Neuron (in vitro differentiated cells): Measurements from ENCODE around the gene AK8.

Experiments used
- H2AFZ ChIP-seq: one replicate; pipeline ENCODE4 v1.6.1; 2013; ENCODE audit warnings: low read depth, mild to moderate bottlenecking, inconsistent platforms, low read length, moderate library complexity
- H3K27me3 ChIP-seq: one replicate; pipeline ENCODE4 v1.6.1; 2013; ENCODE audit warnings: low read length; ENCODE audit not compliant: insufficient read depth
- H3K36me3 ChIP-seq: one replicate; pipeline ENCODE4 v1.6.1; 2013; ENCODE audit warnings: low read length; ENCODE audit not compliant: insufficient read depth
- H3K4me1 ChIP-seq: one replicate; pipeline ENCODE4 v1.6.1; 2013; ENCODE audit warnings: low read length; ENCODE audit not compliant: insufficient read depth
- H3K4me3 ChIP-seq: 2 replicates; pipeline ENCODE4 v1.5.1; 2013; ENCODE audit warnings: mild to moderate bottlenecking, low read length, moderate library complexity
- H3K9me3 ChIP-seq: one replicate; pipeline ENCODE4 v1.6.1; 2013; ENCODE audit warnings: low read length

Gene AK8

GRCh38 chr9:132804576-132805295 is 73.3 kb downstream of the AK8 start:
- Histone ChIP-seq H3K36me3 (no peaks in the 10 kb centered on the region), H2AFZ (no peak overlapping the region), H3K9me3 (no peaks in the 10 kb centered on the region), H3K27me3 (no peaks in the 10 kb centered on the region), H3K4me3 (no peak overlapping the region), H3K4me1 (peaks cover 44% of the 10 kb centered on the region)

DNA sequence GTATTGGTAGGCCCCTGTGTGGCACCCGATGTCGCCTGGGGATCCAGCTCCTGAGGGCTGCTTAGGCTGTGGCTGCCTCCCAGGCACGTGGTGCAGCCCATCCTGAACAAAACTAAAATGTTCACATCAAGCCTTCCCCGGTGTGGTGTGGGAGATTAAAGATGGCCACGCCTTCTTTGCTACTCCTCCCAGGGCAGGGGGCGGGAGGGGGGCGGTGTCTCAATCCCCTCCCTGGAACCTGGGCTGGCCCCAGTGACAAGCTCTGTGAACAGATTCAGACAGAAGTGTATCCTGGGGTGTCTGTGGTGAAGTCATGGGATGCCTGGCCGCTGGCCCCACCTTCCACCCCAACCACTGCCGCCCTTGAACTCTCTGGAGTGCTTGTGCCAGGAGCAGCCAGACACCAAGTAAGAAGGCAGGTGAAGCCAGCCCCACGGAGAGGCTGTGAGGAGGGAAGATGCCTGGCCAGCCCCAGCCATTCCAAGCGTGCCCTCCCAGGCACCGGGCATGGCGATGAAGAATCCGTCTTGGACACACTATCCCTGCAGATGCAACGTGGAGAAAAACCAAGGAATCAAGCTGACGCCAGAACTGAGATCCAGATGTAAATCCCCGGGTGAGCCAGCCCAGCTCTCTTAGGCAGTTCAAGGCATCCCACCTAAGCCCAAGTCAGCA is 75.8 kb downstream of the AK8 start:
- Histone ChIP-seq H3K27me3 (no peaks in the 10 kb centered on the region), H3K4me3 (no peak overlapping the region), H3K4me1 (peaks cover 33% of the 10 kb centered on the region), H2AFZ (no peak overlapping the region), H3K36me3 (no peaks in the 10 kb centered on the region), H3K9me3 (no peaks in the 10 kb centered on the region)

GRCh38 chr9:132801659-132802058 is 76.4 kb downstream of the AK8 start:
- Histone ChIP-seq H3K27me3 (no peaks in the 10 kb centered on the region), H3K4me3 (no peak overlapping the region), H3K36me3 (no peaks in the 10 kb centered on the region), H3K4me1 (peaks cover 27% of the 10 kb centered on the region), H3K9me3 (peaks cover 2% of the 10 kb centered on the region), H2AFZ (no peak overlapping the region)

- peaks cover 12% of the 10 kb centered on the region for H3K4me1 ChIP-seq
- no peak overlapping the region for H2AFZ ChIP-seq
- peaks cover 2% of the 10 kb centered on the region for H3K9me3 ChIP-seq
- no peak overlapping the region for H3K4me3 ChIP-seq
- H3K27me3 ChIP-seq: no peaks in the 10 kb centered on the region
- H3K36me3 ChIP-seq: no peaks in the 10 kb centered on the region
Observed at GRCh38 chr9:132800038-132800648, 77.9 kb downstream of the AK8 start.

- Histone ChIP-seq H3K4me3 (no peak overlapping the region), H3K27me3 (no peaks in the 10 kb centered on the region), H3K9me3 (peaks cover 2% of the 10 kb centered on the region), H3K36me3 (no peaks in the 10 kb centered on the region), H3K4me1 (peaks cover 2% of the 10 kb centered on the region), H2AFZ (no peak overlapping the region)
Observed at GRCh38 chr9:132798817-132799790, 79.0 kb downstream of the AK8 start.

DNA sequence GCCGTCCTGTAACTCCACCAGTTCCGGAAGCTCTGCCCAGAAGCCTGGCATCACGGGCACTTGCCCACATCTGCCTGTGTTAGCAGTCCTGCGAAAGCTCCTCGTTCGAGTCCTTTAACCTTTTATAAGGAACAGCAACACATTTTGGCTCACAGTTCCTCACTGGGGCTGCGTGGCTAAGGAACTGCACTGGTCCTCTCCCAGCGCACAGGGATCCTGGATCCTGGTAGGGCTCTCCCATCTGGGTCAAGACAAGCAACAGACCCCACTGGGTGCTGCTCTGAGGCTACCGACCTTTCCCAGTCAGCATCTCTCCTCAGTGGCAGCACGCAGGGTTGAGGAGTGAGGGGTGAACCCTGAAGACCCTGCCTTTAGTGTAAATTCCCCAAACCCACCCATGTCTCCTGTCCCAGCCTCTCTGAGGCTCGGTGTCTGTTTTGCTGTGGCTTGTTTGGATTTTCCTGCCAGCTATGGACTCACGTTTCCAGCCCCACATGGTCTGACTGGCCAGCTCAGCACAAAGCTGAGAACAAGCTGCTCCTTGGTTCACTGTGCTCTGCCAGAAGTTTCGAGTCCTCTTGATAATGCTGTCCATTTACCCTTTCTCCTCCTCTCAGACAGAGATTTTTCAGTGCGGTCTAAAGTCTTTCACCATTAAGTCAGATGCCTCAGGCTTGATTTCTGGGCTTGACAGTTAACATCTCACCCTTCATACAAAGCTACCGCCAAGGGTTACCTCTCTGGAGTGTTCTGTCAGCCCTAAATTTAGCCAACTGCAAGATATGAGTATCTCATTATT is 80.0 kb downstream of the AK8 start:
- Histone ChIP-seq H3K4me3 (no peak overlapping the region), H3K36me3 (no peaks in the 10 kb centered on the region), H3K9me3 (peaks cover 2% of the 10 kb centered on the region), H3K4me1 (no peaks in the 10 kb centered on the region), H3K27me3 (no peaks in the 10 kb centered on the region), H2AFZ (no peak overlapping the region)

DNA sequence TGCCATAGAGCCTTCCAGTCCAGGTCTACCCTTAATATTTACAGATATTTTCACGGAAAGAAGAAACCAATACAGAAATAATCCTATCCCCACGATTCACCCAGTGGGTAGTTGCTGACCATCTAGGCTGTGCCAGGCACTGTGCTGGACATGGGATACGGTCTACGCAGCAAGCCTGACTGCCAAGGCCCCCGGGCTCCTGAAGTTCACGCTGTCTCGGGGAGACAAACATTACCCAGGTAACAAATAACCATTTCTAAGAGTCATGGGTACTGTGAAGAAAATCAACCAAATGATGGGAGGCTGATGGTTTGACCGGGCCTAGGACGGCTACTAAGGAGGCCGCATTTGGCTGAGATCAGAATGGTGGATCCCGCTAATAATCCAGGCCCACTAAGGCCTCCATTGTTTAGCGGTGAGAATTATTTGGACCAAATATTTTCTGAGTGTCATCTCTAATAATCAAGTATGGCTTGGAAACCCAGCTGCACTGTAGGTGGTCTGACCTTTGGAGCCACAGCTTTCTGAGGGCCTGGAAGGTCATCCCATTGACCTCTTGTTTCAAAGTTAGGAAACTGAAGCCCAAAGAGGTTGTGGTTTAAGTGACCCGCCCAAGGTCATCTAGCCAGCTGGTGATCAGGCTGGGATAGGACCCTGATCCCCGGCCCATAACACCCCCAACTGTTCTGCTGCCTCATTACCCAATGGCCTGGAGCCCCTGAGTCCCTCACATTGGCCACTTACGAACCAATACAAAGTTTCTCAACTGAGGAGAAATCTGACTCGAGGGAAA is 82.4 kb downstream of the AK8 start:
- no peaks in the 10 kb centered on the region for H3K27me3 ChIP-seq

DNA sequence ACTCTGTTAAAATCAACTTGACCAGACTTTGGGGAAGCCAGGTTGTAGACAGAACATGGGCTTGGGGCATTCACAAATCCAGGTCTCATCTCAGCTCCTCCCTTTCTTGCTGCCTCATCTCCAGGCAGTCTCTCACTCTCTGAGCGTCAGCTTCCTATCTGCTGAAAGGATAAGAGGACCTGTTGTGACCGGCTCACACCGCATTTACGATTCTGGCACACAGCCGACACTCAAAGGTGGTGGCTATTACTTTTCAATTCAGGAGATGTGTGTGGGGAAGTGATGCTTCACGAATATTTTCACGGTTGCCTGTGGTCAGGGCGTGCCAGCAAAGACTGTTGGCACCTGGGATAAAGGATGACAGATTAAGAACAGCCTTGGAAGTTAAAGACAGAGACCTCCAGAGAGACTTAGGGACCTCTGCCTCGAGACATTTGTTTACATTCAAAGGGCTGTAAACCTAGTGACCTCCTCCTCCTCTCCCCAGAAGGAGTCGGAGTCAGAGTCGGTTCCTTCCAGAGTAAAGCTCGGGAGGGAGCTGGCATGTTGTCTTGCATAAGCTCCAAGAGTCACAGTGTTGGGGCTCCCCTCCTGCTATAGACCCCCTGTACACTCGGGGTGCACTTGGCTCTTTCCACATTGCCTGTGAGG is 83.2 kb downstream of the AK8 start:
- Histone ChIP-seq H3K4me3 (no peak overlapping the region), H2AFZ (no peak overlapping the region), H3K9me3 (peaks cover 6% of the 10 kb centered on the region), H3K27me3 (no peaks in the 10 kb centered on the region), H3K4me1 (no peaks in the 10 kb centered on the region), H3K36me3 (no peaks in the 10 kb centered on the region)

More for the DNA sequence above, 82.4 kb downstream of the AK8 start:
- H2AFZ ChIP-seq: no peak overlapping the region
- no peaks in the 10 kb centered on the region for H3K36me3 ChIP-seq
- peaks cover 6% of the 10 kb centered on the region for H3K9me3 ChIP-seq
- no peak overlapping the region for H3K4me3 ChIP-seq
- no peaks in the 10 kb centered on the region for H3K4me1 ChIP-seq

GRCh38 chr9:132793606-132794580 is 84.2 kb downstream of the AK8 start:
- H3K4me3 ChIP-seq: no peak overlapping the region
- no peaks in the 10 kb centered on the region for H3K27me3 ChIP-seq
- peaks cover 6% of the 10 kb centered on the region for H3K9me3 ChIP-seq
- H3K4me1 ChIP-seq: no peaks in the 10 kb centered on the region
- no peaks in the 10 kb centered on the region for H3K36me3 ChIP-seq
- no peak overlapping the region for H2AFZ ChIP-seq

DNA sequence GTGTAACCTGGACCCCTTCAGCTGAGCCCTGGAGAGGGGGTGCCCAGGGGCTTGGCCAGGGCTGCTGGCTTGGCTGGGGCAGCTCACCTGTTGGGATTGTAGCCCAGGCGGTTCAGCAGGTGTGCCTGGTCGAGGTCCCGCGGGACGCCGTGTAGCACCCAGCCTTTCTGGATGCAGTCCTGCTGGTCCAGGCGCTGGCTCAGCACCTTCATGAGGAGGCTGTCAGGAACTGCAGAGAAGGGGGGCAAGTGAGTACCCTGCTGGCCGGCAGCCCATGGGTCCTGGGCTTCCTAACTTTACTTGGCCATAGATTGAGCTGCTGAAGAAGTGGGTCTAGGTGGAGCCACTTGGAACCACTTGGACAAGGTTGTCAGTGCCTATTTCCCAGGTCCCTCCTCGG is 85.5 kb downstream of the AK8 start:
- no peaks in the 10 kb centered on the region for H3K4me1 ChIP-seq
- H3K9me3 ChIP-seq: peaks cover 6% of the 10 kb centered on the region
- no peaks in the 10 kb centered on the region for H3K27me3 ChIP-seq
- no peak overlapping the region for H2AFZ ChIP-seq
- H3K4me3 ChIP-seq: no peak overlapping the region
- no peaks in the 10 kb centered on the region for H3K36me3 ChIP-seq
